ENCODE data around the gene C1QL2. TPM values are rescaled to one million over a fixed set of nuclear protein-coding genes. Genes with fewer than 3 reads are reported as not detected.

Gene C1QL2
- total RNA-seq, 2 experiments from 2014 or later, result not detected

- H3K4me3 Mint-ChIP-seq, result no peak overlapping the region
- H3K27me3 Mint-ChIP-seq, result peaks cover 9% of the 10 kb centered on the region
- ChIA-PET CTCF (no interaction called here), POLR2A (no interaction called here)
- DNase-seq, result no peak
- H3K27ac Mint-ChIP-seq, result no peak overlapping the region
- no peaks in the 10 kb centered on the region for H3K36me3 Mint-ChIP-seq
- intact Hi-C loops (cut with micrococcal nuclease), result no loop called here
- no peaks in the 10 kb centered on the region for H3K9me3 Mint-ChIP-seq
- no peaks in the 10 kb centered on the region for H3K4me1 Mint-ChIP-seq (ENCODE audit: low read depth)
Observed at GRCh38 chr2:119195887-119196286, 37.3 kb upstream of the C1QL2 start.

GRCh38 chr2:119195001-119195400 lies 36.5 kb upstream of the C1QL2 start:
- H3K27me3 Mint-ChIP-seq, result peaks cover 13% of the 10 kb centered on the region
- H3K9me3 Mint-ChIP-seq, result no peaks in the 10 kb centered on the region
- POLR2A ChIA-PET, result no interaction called here
- H3K4me3 Mint-ChIP-seq, result no peak overlapping the region
- CTCF ChIA-PET, result no interaction called here
- DNase-seq, result no peak
- H3K27ac Mint-ChIP-seq, result no peak overlapping the region
- H3K4me1 Mint-ChIP-seq (ENCODE audit: low read depth), result no peaks in the 10 kb centered on the region
- H3K36me3 Mint-ChIP-seq, result no peaks in the 10 kb centered on the region
- intact Hi-C loops (cut with micrococcal nuclease), result no loop called here

- H3K27me3 Mint-ChIP-seq, result peaks cover 11% of the 10 kb centered on the region
- H3K4me3 Mint-ChIP-seq, result no peak overlapping the region
- H3K4me1 Mint-ChIP-seq (ENCODE audit: low read depth), result no peaks in the 10 kb centered on the region
- no peaks in the 10 kb centered on the region for H3K9me3 Mint-ChIP-seq
- no peak overlapping the region for H3K27ac Mint-ChIP-seq
- ChIA-PET CTCF (interaction anchor here (1.1 kb wide), 1 partner anchor 20 kb away, joined by 3 read pairs; no protein-coding TSS in a partner anchor), POLR2A (no interaction called here)
- H3K36me3 Mint-ChIP-seq, result no peaks in the 10 kb centered on the region
- DNase-seq, result no peak
- intact Hi-C loops (cut with micrococcal nuclease), result no loop called here
Observed at GRCh38 chr2:119192893-119193292, 34.3 kb upstream of the C1QL2 start.

GRCh38 chr2:119190321-119191111 lies 32.0 kb upstream of the C1QL2 start:
- Mint-ChIP-seq H3K4me1 (ENCODE audit: low read depth) (no peaks in the 10 kb centered on the region), H3K27ac (no peak overlapping the region), H3K9me3 (no peaks in the 10 kb centered on the region), H3K27me3 (peaks cover 11% of the 10 kb centered on the region), H3K4me3 (no peak overlapping the region), H3K36me3 (no peaks in the 10 kb centered on the region)
- intact Hi-C loops (cut with micrococcal nuclease), result no loop called here
- CTCF ChIA-PET, result no interaction called here
- POLR2A ChIA-PET, result no interaction called here
- no peak for DNase-seq

- H3K4me1 Mint-ChIP-seq (ENCODE audit: low read depth), result no peaks in the 10 kb centered on the region
- no peaks in the 10 kb centered on the region for H3K9me3 Mint-ChIP-seq
- no peaks in the 10 kb centered on the region for H3K27me3 Mint-ChIP-seq
- ChIA-PET POLR2A (no interaction called here), CTCF (no interaction called here)
- H3K36me3 Mint-ChIP-seq, result no peaks in the 10 kb centered on the region
- H3K4me3 Mint-ChIP-seq, result no peak overlapping the region
- intact Hi-C loops (cut with micrococcal nuclease), result no loop called here
- H3K27ac Mint-ChIP-seq, result no peak overlapping the region
- no peak for DNase-seq
Observed at GRCh38 chr2:119184512-119184911, 26.0 kb upstream of the C1QL2 start.

- intact Hi-C loops (cut with micrococcal nuclease), result no loop called here
- Mint-ChIP-seq H3K4me3 (no peak overlapping the region), H3K4me1 (ENCODE audit: low read depth) (no peaks in the 10 kb centered on the region), H3K27ac (no peak overlapping the region), H3K36me3 (no peaks in the 10 kb centered on the region), H3K27me3 (no peaks in the 10 kb centered on the region), H3K9me3 (no peaks in the 10 kb centered on the region)
- DNase-seq, result no peak
- ChIA-PET POLR2A (no interaction called here), CTCF (interaction anchor here (0.9 kb wide), 1 partner anchor 9 kb away, joined by 3 read pairs; no protein-coding TSS in a partner anchor)
Observed at GRCh38 chr2:119181791-119182445, 23.4 kb upstream of the C1QL2 start.

GRCh38 chr2:119181391-119181790 lies 22.8 kb upstream of the C1QL2 start:
- no peaks in the 10 kb centered on the region for H3K4me1 Mint-ChIP-seq (ENCODE audit: low read depth)
- H3K27me3 Mint-ChIP-seq, result no peaks in the 10 kb centered on the region
- ChIA-PET CTCF (interaction anchor here (0.9 kb wide), 1 partner anchor 8 kb away, joined by 3 read pairs; no protein-coding TSS in a partner anchor), POLR2A (no interaction called here)
- intact Hi-C loops (cut with micrococcal nuclease), result no loop called here
- H3K4me3 Mint-ChIP-seq, result no peak overlapping the region
- no peak overlapping the region for H3K27ac Mint-ChIP-seq
- no peak for DNase-seq
- H3K36me3 Mint-ChIP-seq, result no peaks in the 10 kb centered on the region
- H3K9me3 Mint-ChIP-seq, result no peaks in the 10 kb centered on the region

- intact Hi-C loops (cut with micrococcal nuclease), result no loop called here
- H3K9me3 Mint-ChIP-seq, result no peaks in the 10 kb centered on the region
- H3K27ac Mint-ChIP-seq, result no peak overlapping the region
- H3K4me1 Mint-ChIP-seq (ENCODE audit: low read depth), result no peaks in the 10 kb centered on the region
- DNase-seq, result no peak
- no peaks in the 10 kb centered on the region for H3K36me3 Mint-ChIP-seq
- H3K27me3 Mint-ChIP-seq, result no peaks in the 10 kb centered on the region
- no peak overlapping the region for H3K4me3 Mint-ChIP-seq
- ChIA-PET POLR2A (no interaction called here), CTCF (no interaction called here)
Observed at GRCh38 chr2:119180892-119181291, 22.3 kb upstream of the C1QL2 start.

- Mint-ChIP-seq H3K36me3 (no peaks in the 10 kb centered on the region), H3K9me3 (no peaks in the 10 kb centered on the region), H3K27ac (no peak overlapping the region), H3K27me3 (no peaks in the 10 kb centered on the region), H3K4me1 (ENCODE audit: low read depth) (no peaks in the 10 kb centered on the region), H3K4me3 (no peak overlapping the region)
- intact Hi-C loops (cut with micrococcal nuclease), result no loop called here
- CTCF ChIA-PET, result interaction anchor here (1.2 kb wide), 1 partner anchor 298 kb away, joined by 4 read pairs; no protein-coding TSS in a partner anchor
- POLR2A ChIA-PET, result no interaction called here
- DNase-seq, result no peak
Observed at GRCh38 chr2:119179991-119180390, 21.4 kb upstream of the C1QL2 start.

- H3K4me3 Mint-ChIP-seq, result no peak overlapping the region
- ChIA-PET CTCF (interaction anchor here (1.2 kb wide), 1 partner anchor 297 kb away, joined by 4 read pairs; no protein-coding TSS in a partner anchor), POLR2A (no interaction called here)
- H3K4me1 Mint-ChIP-seq (ENCODE audit: low read depth), result no peaks in the 10 kb centered on the region
- no peak overlapping the region for H3K27ac Mint-ChIP-seq
- no peaks in the 10 kb centered on the region for H3K36me3 Mint-ChIP-seq
- DNase-seq, result no peak
- H3K9me3 Mint-ChIP-seq, result no peaks in the 10 kb centered on the region
- intact Hi-C loops (cut with micrococcal nuclease), result no loop called here
- H3K27me3 Mint-ChIP-seq, result no peaks in the 10 kb centered on the region
Observed at GRCh38 chr2:119179202-119179601, 20.7 kb upstream of the C1QL2 start.

- no peaks in the 10 kb centered on the region for H3K4me1 Mint-ChIP-seq (ENCODE audit: low read depth)
- no peak for DNase-seq
- CTCF ChIA-PET, result interaction anchor here (1.2 kb wide), 1 partner anchor 297 kb away, joined by 4 read pairs; no protein-coding TSS in a partner anchor
- H3K9me3 Mint-ChIP-seq, result no peaks in the 10 kb centered on the region
- H3K27me3 Mint-ChIP-seq, result no peaks in the 10 kb centered on the region
- POLR2A ChIA-PET, result no interaction called here
- no peak overlapping the region for H3K4me3 Mint-ChIP-seq
- intact Hi-C loops (cut with micrococcal nuclease), result no loop called here
- no peaks in the 10 kb centered on the region for H3K36me3 Mint-ChIP-seq
- H3K27ac Mint-ChIP-seq, result no peak overlapping the region
Observed at GRCh38 chr2:119178776-119179175, 20.2 kb upstream of the C1QL2 start.

GRCh38 chr2:119177838-119178190 lies 19.3 kb upstream of the C1QL2 start:
- CTCF ChIA-PET, result no interaction called here
- H3K9me3 Mint-ChIP-seq, result no peaks in the 10 kb centered on the region
- intact Hi-C loops (cut with micrococcal nuclease), result no loop called here
- DNase-seq, result no peak
- H3K36me3 Mint-ChIP-seq, result no peaks in the 10 kb centered on the region
- POLR2A ChIA-PET, result no interaction called here
- H3K27me3 Mint-ChIP-seq, result no peaks in the 10 kb centered on the region
- no peak overlapping the region for H3K4me3 Mint-ChIP-seq
- no peak overlapping the region for H3K27ac Mint-ChIP-seq
- no peaks in the 10 kb centered on the region for H3K4me1 Mint-ChIP-seq (ENCODE audit: low read depth)

Data from activated CD4-positive, alpha-beta memory T cell treated with anti-CD3 and anti-CD28 coated beads for 36 hours (primary cell).